SW480 (cell line): ENCODE measurements around the gene CAB39.

Experiments
- DNase-seq: peaks from one replicate; pipeline ENCODE4 v3.0.0-alpha.2; 2016; ENCODE audit warnings: low spot score

The CAB39 gene

GRCh38 chr2:230757476-230757875, 44.8 kb downstream of the CAB39 start:
- DNase-seq, result no peak

GRCh38 chr2:230758566-230759480, 46.2 kb downstream of the CAB39 start:
- DNase-seq, result no peak

- DNase-seq, result no peak
Observed at GRCh38 chr2:230759481-230760167, 47.0 kb downstream of the CAB39 start.

GRCh38 chr2:230761704-230762103, 49.1 kb downstream of the CAB39 start:
- no peak for DNase-seq

- DNase-seq, result peak; percentile 22
Observed at GRCh38 chr2:230762317-230762896, 49.8 kb downstream of the CAB39 start.

- DNase-seq, result no peak
Observed at GRCh38 chr2:230764346-230764745, 51.7 kb downstream of the CAB39 start.

GRCh38 chr2:230765611-230766300, 53.1 kb downstream of the CAB39 start:
- DNase-seq, result peak; percentile 26

- DNase-seq, result no peak
Observed at GRCh38 chr2:230767862-230768388, 55.3 kb downstream of the CAB39 start.

GRCh38 chr2:230770804-230771203, 58.2 kb downstream of the CAB39 start:
- no peak for DNase-seq

- no peak for DNase-seq
Observed at GRCh38 chr2:230772156-230772555, 59.5 kb downstream of the CAB39 start.

- DNase-seq, result no peak
Observed at GRCh38 chr2:230773039-230773773, 60.6 kb downstream of the CAB39 start.

GRCh38 chr2:230774348-230774951, 61.8 kb downstream of the CAB39 start:
- DNase-seq, result no peak

GRCh38 chr2:230775737-230776136, 63.1 kb downstream of the CAB39 start:
- DNase-seq, result no peak

GRCh38 chr2:230777721-230778120, 65.1 kb downstream of the CAB39 start:
- no peak for DNase-seq

- DNase-seq, result no peak
Observed at GRCh38 chr2:230778350-230779063, 65.9 kb downstream of the CAB39 start.

GRCh38 chr2:230779126-230779525, 66.5 kb downstream of the CAB39 start:
- no peak for DNase-seq

GRCh38 chr2:230779607-230780006, 67.0 kb downstream of the CAB39 start:
- DNase-seq, result no peak

GRCh38 chr2:230781130-230781797, 68.6 kb downstream of the CAB39 start:
- DNase-seq, result peak; percentile 60

GRCh38 chr2:230783101-230783500, 70.5 kb downstream of the CAB39 start:
- no peak for DNase-seq

GRCh38 chr2:230784795-230785194, 72.2 kb downstream of the CAB39 start:
- no peak for DNase-seq
